NOMO-1 treated with DMSO at 0.1 percent for 48 hours (cell line): ENCODE data around the gene ITIH1.

ENCODE experiments used
- DNase-seq: peaks from one replicate; lab custom pipeline; 2025; ENCODE audit not compliant: unreplicated experiment; lab: John Stamatoyannopoulos, UW

ITIH1 gene

DNA sequence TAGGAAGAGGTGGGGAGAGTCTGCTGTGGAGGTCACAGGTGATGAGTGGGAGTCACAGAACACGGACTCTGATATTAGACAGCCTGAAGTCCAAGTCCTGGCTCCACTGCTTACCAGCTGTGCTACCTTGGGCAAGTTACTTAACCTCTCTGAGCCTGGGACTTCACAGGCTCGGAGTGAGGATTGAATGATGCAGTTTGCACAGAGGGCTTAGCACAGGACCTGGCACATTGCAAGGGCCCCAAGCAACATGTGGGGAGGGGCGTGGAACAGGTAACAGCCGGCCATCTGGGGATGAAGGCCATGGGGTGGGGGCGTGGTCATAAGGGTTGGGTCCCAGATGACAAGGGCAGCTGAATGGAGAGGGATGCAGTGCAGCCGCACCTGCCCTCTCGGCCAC lies 12.9 kb downstream of the ITIH1 start:
- DNase-seq, result no peak

DNA sequence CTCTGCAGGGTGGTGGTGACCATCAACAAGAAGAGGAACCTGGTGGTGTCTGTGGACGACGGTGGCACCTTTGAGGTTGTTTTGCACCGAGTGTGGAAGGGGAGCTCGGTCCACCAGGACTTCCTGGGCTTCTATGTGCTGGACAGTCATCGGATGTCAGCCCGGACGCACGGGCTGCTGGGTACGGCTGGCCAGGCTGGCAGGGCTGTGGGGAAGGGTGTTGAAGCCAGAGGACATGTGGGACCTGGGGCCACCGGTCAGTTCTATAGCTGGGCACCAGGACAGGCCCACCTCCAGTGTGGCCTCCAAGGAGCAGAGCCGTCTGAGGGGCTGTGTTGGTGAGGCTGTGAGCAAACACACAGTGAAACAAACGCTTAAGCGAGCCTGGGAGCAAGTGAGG lies 13.3 kb downstream of the ITIH1 start:
- no peak for DNase-seq

DNA sequence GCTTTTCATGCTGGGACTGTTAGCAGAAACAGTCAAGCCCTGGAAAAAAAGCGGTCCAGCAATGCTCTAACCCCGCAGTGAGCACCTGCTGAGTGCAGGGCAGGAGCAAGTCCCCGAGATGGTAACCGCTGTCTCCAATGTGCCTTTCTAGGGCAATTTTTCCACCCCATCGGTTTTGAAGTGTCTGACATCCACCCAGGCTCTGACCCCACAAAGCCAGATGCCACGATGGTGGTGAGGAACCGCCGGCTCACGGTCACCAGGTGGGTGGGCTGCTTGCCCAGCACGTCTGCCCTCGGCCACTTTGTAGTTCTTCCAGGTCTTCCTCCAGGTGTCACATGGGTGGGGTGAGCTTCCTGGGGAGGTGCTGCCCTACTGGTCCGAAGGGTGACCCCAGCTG lies 14.0 kb downstream of the ITIH1 start:
- no peak for DNase-seq

DNA sequence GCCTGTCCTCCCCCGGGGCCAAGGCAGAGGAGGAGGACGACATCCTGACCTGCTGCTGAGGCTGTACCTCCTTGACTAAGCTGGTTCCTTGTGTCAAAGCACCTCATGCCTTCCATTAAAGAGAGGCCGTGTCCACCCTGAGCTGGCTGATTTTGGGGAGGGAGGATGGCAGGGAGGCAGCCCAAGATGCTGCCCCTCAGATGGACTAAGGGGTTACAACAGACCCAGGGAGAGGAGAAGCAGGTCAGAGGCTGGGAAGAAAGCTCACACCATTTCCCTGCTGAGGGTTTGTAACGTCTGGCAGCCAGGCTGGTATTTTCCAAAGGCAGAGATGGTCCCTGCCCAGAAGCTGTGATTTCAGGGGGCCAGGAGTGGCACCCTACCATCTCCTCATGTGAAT lies 14.5 kb downstream of the ITIH1 start:
- DNase-seq, result no peak

DNA sequence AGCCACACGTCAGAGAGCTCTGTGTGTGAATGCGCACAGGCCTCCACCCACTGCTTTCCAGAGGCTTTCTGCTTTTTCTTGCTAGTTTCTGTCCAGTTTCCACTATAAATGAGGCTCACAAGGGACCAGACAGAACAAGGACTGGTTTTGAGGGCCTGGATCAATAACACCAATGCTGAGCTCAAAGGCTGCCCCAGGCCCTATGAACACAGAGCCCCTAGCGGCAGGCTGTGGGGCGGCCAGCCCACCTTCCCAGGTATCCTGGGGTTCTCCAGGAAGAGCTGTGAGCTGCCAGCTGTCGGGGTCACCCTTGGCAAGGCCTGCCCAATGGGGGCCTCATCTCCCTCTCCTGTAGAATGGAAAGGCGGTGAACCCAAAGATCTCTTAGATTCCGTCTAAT lies 15.0 kb downstream of the ITIH1 start:
- no peak for DNase-seq

DNA sequence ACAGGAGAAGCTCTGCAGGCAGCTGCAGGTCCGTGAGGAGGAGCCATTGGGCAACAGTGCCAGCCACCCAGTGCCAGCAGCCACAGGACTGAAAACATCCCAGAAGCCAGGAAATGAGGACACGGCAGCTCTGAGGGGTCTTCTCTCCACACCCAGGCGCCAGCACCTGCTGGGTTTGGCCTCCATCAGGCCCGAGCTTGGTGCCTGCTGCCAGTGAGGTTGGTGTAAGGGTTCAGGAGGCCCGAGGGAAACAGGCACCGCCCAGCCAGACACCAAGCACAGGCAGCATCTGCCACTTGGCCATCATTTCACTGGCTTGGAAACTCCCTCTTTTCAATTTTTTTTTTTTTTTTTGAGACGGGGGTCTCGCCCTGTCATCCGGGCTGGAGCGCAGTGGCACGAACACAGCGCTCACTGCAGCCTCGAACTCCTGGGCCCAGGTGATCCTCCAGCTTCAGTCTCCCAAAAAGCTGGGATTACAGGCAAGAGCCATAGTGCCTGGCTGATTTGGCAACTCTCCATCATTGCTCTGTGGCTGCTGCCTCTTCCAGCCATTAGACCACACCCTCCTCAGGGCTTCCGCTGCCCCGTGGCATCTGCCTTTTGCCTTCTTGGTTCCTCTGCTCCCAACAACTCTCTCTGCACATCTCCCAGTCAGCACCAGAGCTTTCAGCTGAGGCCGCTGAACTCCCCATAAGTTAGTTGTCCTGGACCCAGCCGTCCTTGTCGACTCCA lies 15.7 kb downstream of the ITIH1 start:
- no peak for DNase-seq

DNA sequence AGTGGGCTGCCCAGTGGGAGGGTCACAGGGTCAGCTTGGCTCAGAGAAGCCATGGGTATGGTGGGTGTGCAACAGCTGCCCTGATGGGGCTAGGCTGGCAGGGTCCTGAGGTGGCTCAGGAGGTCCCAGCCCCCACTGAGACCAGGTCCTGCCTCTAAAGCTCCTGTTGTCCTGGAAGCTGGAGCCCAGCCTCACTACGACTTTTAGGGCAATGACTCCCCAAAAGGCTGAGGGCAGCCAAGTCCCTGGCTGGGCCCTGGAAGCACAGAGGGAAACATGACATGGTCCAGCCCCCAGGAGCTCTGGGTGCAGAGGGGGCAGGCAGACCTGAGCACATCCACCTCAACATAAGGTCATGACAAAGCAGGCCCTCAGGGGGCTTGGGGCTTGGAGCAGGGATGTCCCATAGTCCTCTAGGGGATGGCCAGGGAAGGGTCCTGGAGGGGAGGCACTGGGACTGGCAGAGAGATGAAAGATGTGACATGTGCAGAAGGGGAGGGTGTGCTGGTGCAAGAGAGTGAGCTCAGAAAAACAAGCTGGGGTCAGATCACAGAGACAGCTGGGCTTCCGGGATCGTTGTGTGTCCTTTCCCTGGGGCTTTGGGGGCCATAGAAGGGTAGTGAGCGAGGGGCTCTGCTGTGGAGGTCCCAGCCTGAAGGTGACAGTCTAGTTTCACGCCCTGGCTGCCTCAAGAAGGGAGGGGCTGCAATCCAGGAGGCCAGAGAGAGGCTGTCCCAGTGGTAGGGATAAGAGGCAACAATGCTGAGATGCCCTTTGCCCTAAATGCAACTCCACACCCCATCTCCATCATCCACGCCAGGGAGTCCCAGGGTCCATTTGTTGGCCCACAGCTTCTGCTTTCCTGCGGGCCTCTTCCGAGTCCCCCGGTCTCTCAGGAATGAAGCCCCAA lies 16.6 kb downstream of the ITIH1 start:
- DNase-seq, result no peak

DNA sequence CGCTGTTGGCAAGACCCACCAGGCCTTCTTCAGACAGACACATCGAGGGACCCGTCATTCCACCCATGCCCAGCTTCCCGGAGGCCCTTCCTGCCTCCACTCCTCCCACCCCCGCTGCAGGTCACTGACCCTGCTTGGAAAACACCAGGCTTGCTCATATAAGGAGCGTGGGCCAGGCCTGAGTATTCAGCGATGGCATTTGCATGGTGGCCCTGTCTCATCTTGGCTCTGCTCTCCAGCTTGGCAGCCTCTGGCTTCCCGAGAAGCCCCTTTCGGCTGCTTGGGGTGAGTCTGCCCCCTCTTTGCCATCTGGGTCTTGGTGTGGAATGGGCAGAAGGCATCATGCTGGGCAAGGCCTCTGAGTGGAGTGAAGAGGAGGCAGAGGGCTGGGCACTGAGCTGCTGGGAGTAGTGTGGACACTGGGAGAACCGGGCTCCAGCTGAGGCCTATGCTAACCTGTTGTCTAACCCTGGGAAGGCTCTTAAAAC lies 17.3 kb downstream of the ITIH1 start, which contains the start of gene ITIH3:
TSS of gene ITIH3 (plus strand) at position 185 of the 488 bp plus-strand sequence. CDS start at position 193, 8 bp downstream.
- no peak for DNase-seq

DNA sequence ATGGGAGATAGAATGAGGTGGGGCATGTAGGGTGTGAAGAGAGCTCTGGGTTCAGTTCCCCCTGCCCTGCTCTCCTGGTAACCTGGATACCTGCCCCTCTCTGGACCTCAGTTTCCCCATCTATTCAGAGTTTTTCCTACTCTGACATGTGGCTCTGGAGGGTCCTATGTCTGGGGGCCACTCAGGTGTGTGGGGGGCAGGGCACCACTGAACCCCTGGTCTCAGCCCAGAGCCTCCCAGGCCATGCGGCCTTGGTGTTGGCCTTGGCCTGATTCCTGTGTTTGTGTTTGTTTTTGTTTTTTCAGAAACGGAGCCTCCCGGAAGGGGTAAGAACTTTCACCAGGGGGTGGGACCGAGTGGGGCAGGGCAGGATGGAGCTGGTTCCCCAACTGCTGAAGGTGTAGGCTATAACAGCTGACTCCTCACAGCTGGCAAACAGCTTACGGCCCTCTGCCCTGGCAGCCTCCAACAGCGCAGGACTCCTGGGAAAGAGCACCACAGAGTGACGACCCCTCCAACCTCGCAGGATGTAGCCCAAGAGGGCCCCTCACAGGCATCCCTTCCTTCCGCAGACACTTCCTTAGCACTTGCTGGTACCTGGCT lies 18.0 kb downstream of the ITIH1 start:
- no peak for DNase-seq

DNA sequence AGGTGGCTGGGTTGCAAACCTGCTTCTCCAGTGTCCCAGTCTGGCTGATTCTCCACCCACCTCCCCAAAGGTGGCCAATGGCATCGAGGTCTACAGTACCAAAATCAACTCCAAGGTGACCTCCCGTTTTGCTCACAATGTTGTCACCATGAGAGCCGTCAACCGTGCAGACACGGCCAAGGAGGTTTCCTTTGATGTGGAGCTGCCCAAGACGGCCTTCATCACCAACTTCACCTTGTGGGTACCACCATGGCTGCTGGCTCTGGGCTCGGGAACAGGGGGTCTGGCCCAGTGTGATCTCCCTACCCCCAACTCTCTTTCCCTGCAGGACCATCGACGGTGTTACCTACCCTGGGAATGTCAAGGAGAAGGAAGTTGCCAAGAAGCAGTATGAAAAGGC lies 19.0 kb downstream of the ITIH1 start:
- DNase-seq, result no peak

DNA sequence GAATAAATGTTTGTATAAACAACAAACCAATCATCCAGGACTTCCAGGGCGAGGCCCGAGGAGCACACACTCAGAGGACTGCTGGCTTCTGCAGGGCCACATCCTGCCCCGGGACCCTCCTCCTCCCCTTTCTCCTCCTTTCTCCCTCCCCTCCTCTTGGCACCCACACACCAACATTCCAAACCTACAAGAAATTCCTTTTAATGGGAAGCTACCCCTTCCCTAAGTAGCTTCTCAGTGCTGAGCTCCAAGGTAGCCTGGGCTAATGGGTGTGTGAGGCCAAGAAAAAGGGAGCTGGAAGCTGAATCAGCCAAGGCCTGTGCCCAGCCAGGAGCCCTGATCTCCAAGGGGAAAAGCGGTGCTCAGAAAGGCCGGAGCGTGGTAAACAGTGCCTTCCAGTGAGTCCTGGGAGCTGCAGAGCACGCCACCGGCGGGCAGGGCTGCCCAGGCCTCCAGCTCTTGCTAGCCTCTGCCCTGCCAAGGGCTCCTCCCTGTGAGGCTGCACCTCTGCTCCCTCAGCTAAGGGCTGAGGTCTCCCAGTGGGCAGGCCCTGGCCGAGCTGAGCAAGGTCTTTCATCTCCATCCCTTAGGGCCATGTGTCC lies 21.1 kb downstream of the ITIH1 start:
- DNase-seq, result no peak

DNA sequence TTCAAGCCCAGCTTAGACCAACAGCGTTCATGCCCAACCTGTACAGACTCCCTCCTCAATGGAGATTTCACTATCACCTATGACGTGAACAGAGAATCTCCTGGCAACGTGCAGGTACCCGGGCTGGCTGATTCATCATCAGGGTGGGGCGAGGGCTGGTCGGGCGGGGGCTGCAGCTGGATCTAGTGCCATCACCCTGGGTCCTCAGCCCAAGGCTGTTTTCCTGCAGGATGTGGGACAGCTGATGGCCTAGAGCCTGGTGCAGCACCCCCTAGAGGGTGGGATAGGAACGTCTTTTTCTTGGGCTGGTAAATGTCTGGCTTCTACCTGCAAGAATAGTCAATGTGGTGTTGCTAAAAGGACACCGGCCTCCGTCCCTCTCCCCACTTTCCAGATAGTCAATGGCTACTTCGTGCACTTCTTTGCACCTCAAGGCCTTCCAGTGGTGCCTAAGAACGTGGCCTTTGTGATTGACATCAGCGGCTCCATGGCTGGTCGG lies 21.6 kb downstream of the ITIH1 start:
- no peak for DNase-seq

DNA sequence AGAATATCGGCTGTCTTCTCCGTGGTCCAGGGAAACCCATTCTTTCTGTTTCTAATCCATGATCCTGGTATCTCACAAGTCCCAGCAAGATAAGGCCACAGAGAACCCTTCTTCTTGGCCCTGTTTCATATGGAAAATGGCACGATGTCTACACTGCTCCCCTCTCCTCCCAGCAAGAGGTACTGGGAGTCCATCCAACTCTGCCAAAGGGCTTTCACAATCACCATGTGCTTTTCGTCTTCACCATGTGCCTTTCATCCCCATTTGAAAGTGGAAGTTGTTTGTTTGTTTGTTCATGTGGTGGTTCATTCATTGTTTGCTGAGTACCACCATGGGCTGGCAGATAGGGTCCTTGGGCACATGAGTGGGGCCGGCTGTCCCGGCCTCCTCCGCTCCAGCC lies 22.7 kb downstream of the ITIH1 start:
- no peak for DNase-seq

DNA sequence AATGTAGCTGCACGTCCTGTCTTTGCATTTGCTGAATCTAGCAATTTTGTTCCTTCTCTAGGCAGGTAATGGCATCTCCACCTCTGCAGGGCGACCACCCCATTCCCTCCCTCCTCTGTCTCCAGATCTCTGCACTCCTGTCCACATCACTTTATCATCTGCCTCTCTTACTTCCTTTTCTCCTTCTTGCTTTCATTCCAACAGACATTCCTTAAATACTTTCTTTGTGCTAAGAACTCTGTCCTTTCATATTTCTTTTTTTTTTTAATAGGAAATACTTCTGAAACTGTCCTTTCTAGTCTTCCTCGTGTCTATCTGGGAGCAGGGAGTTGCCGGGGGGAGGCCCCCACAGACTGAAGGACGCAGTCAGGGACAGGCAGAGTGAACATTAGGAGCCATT lies 24.4 kb downstream of the ITIH1 start:
- DNase-seq, result no peak

DNA sequence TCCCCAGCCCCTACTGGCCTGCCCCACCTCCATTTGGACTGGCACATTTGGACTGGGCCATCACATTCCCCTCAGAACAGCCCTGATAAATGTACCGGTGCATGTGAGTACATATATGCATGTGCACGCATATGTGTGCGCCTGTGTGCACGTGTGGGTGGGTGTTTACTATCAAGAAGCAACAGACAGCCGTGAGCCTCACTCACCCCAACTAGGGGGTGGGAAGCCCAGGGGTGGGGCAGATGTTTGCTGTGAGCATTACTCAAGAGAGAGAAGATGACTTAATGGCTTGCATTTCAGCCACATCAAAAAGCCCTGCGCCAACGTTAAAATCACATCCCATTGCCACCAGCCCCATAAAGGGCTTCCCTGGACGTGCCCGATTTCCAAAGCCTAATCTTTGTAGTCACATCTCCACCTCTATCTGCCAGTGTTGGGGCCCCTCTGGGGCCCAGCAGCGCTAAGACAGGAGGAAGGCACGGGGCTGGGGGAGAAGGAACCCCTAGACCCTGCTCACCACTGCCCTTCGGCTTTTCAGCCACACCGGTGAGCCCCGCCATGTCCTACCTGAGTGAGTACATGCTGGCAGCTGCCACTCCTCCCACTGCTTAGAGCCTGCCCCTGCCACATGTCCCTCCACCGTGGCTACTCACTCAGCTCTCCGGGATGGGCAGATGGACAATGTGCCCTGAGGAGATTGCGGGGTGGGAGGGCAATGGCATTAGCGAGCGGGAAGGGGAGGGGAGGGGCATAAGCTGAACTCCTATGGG lies 28.1 kb downstream of the ITIH1 start:
- DNase-seq, result no peak

DNA sequence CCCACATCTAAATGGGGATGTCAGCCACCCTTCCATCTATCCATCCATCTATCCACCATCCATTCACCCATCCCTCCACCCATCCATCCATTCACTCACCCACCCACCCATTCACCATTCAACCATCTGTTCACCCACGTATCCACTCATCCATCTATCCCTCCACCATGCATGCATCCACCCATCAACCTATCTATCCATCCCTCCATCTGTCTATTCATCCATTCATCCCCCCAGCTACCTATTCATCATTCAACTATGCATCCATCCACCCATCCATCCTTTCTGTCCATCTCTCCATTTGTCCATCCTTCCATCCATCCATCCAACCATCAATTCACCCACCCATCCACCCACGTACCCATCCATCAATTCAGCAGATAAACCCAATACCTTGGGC lies 31.8 kb downstream of the ITIH1 start:
- no peak for DNase-seq

DNA sequence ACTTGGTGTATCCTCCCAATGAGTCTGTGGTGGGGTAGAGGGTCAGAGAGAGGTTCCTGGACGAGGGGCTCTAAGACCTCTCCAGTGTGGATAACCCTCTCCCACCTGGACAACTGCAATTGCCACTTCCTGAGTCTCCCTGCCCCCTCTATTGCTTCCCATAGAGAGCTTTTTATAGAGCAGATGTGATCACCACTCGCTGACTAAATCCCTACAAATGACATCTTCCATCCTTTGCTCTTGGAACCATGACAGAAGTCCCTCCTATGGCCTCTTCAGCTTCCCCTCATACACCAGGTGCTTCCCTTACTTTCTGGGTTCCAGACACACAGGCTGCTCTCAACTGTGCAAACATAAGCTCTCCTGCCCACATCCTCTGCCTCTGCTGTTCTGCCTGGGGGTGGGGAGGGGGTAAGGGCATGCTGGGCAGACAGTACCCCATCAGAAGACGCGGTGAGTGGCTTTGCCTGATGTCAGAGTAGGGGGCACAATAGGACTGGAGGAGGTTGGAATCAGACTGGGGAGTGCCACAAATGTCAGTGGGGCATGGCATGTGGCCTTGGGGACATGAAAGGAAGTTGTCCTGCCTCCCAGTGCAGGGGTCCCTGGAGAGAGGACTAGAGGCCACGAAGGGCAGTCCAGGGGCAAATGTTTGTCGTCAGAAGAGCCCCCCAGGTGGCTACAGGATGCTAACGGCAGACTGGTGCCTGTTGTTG lies 32.4 kb downstream of the ITIH1 start:
- DNase-seq, result no peak

DNA sequence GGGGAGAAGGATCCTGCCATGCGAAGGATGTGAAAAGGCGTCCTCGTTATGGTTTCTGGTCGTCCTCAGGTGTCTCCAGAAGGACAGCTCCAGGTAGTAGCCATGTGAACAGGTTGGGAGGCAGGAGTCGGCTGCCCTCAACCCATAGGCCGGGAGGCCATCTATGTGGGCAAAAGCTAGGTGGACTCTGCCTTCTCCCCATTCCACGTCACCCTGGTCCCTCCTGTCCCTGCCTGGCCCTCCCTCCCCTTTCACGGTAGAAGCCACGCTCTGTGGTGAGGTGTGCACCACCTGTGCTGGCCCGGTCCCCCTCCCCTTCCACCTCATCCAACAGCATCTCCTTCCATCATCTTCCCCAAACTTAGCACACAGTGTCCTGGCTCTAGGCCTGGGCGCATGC lies 33.5 kb downstream of the ITIH1 start:
- DNase-seq, result no peak

DNA sequence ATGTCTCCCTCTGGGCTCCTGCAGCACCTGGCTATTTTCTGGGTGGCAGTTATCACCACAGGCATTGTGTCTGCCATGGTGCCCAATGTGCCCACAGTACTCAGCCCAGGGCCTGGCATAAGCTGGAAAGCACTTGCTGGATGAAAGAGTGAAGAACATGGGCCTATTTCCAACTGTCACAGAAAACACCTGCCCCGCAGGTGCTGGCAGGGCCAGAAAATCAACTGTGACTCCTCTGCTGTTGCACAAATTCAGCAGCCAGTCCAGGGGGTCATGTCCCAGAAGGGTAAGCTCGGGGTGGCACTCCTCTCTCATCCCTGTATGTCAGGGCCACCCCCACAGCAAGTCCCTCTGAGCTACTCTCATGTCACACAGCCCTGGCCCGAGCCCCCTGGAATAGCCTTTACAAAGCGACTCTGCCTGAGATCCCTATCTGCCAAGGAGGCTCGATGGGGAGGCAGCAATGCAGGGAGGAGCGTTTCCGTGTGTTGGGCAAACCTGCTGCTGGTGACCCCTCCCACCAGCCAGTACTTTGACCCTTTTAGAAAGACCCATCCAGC lies 34.1 kb downstream of the ITIH1 start:
- no peak for DNase-seq
